ENCODE data around the gene PUM2. TPM values are rescaled to one million over a fixed set of nuclear protein-coding genes. Genes with fewer than 3 reads are reported as not detected.
"Not testable (repeated sequence)": the region's sequence is repeated elsewhere in the genome, so short reads cannot be mapped to it uniquely, and the experiment has no call there.

PUM2 gene
- total and polyA plus RNA-seq, 2 donors from 2014 or later: 22.0 to 94.3 TPM

GRCh38 chr2:20378891-20379519 is 28.4 kb upstream of the PUM2 start:
- FAIRE-seq: no peak

GRCh38 chr2:20378341-20378740 is 27.7 kb upstream of the PUM2 start:
- Histone ChIP-seq H3K4me3 (ENCODE audit: low read length in 3 of 3) (no peak overlapping the region), H3K36me3 (ENCODE audit: control insufficient read depth in 2 of 3, insufficient read depth in 3 of 3, low read length in 3 of 3) (no peaks in the 10 kb centered on the region), H3K27ac (ENCODE audit: low read depth in 2 of 2, low read length in 2 of 2) (no peak overlapping the region), H3K4me1 (ENCODE audit: control insufficient read depth in 2 of 3, insufficient read depth in 2 of 3, low read depth in 1 of 3, low read length in 3 of 3) (peaks cover 0 to 3% (median 0%) of the 10 kb centered on the region in 3 donors), H3K9ac (ENCODE audit: low read length in 3 of 3) (no peak overlapping the region), H3K27me3 (ENCODE audit: control insufficient read depth, insufficient read depth, low read length) (no peaks in the 10 kb centered on the region), H3K9me3 (ENCODE audit: control insufficient read depth in 2 of 3, insufficient read depth in 1 of 3, low read length in 3 of 3) (no peaks in the 10 kb centered on the region)
- DNase-seq: no peak
- TF ChIP-seq CTCF (IDR thresholded peaks at IDR 0.05; ENCODE audit: borderline replicate concordance, extremely low read depth, insufficient read depth): no peak
- FAIRE-seq: no peak
- intact Hi-C loops (cut with DNase I): no loop called here

More at GRCh38 chr2:20378891-20379519, 28.4 kb upstream of the PUM2 start:
- Histone ChIP-seq H3K36me3 (ENCODE audit: control insufficient read depth in 2 of 3, insufficient read depth in 3 of 3, low read length in 3 of 3) (no peaks in the 10 kb centered on the region), H3K27me3 (ENCODE audit: control insufficient read depth, insufficient read depth, low read length) (no peaks in the 10 kb centered on the region), H3K9ac (ENCODE audit: low read length in 3 of 3) (no peak overlapping the region), H3K4me1 (ENCODE audit: control insufficient read depth in 2 of 3, insufficient read depth in 2 of 3, low read depth in 1 of 3, low read length in 3 of 3) (peaks cover 0 to 3% (median 0%) of the 10 kb centered on the region in 3 donors), H3K27ac (ENCODE audit: low read depth in 2 of 2, low read length in 2 of 2) (no peak overlapping the region), H3K4me3 (ENCODE audit: low read length in 3 of 3) (no peak overlapping the region), H3K9me3 (ENCODE audit: control insufficient read depth in 2 of 3, insufficient read depth in 1 of 3, low read length in 3 of 3) (no peaks in the 10 kb centered on the region)
- peak; percentile 75 for TF ChIP-seq CTCF (IDR thresholded peaks at IDR 0.05; ENCODE audit: borderline replicate concordance, extremely low read depth, insufficient read depth)
- intact Hi-C loops (cut with DNase I): no loop called here
- peak; percentile 72 to 95 (median 82) for DNase-seq

GRCh38 chr2:20377741-20378140 is 27.1 kb upstream of the PUM2 start:
- Histone ChIP-seq H3K27ac (ENCODE audit: low read depth in 2 of 2, low read length in 2 of 2) (no peak overlapping the region), H3K4me1 (ENCODE audit: control insufficient read depth in 2 of 3, insufficient read depth in 2 of 3, low read depth in 1 of 3, low read length in 3 of 3) (peaks cover 0 to 3% (median 0%) of the 10 kb centered on the region in 3 donors), H3K4me3 (ENCODE audit: low read length in 3 of 3) (no peak overlapping the region), H3K9me3 (ENCODE audit: control insufficient read depth in 2 of 3, insufficient read depth in 1 of 3, low read length in 3 of 3) (no peaks in the 10 kb centered on the region), H3K27me3 (ENCODE audit: control insufficient read depth, insufficient read depth, low read length) (no peaks in the 10 kb centered on the region), H3K9ac (ENCODE audit: low read length in 3 of 3) (no peak overlapping the region), H3K36me3 (ENCODE audit: control insufficient read depth in 2 of 3, insufficient read depth in 3 of 3, low read length in 3 of 3) (no peaks in the 10 kb centered on the region)
- FAIRE-seq (no peak), DNase-seq (no peak)
- intact Hi-C loops (cut with DNase I): no loop called here
- TF ChIP-seq CTCF (IDR thresholded peaks at IDR 0.05; ENCODE audit: borderline replicate concordance, extremely low read depth, insufficient read depth): no peak

GRCh38 chr2:20374982-20375381 is 24.3 kb upstream of the PUM2 start:
- H3K36me3 ChIP-seq (ENCODE audit: control insufficient read depth in 2 of 3, insufficient read depth in 3 of 3, low read length in 3 of 3); H3K9ac ChIP-seq (ENCODE audit: low read length in 3 of 3); H3K27me3 ChIP-seq (ENCODE audit: control insufficient read depth, insufficient read depth, low read length); H3K9me3 ChIP-seq (ENCODE audit: control insufficient read depth in 2 of 3, insufficient read depth in 1 of 3, low read length in 3 of 3); intact Hi-C loops (cut with DNase I); H3K27ac ChIP-seq (ENCODE audit: low read depth in 2 of 2, low read length in 2 of 2); H3K4me3 ChIP-seq (ENCODE audit: low read length in 3 of 3); FAIRE-seq; H3K4me1 ChIP-seq (ENCODE audit: control insufficient read depth in 2 of 3, insufficient read depth in 2 of 3, low read depth in 1 of 3, low read length in 3 of 3); DNase-seq: not testable (repeated sequence)
